HG02623 (cell line): ENCODE data around the gene SPEN.
"Not testable (repeated sequence)": the region's sequence is repeated elsewhere in the genome, so short reads cannot be mapped to it uniquely, and the experiment has no call there.

Source experiments
- ATAC-seq: cut with Tn5 transposase; IDR thresholded peaks from one replicate; pipeline ENCODE4 v1.9.1; 2021; ENCODE audit warnings: moderate library complexity; ENCODE audit not compliant: unreplicated experiment

The SPEN gene

GRCh38 chr1:15892857-15893599 lies 45.5 kb downstream of the SPEN start:
- not testable (repeated sequence) for ATAC-seq

GRCh38 chr1:15895233-15895632 lies 47.7 kb downstream of the SPEN start:
- no peak for ATAC-seq

GRCh38 chr1:15896841-15897610 lies 49.5 kb downstream of the SPEN start:
- not testable (repeated sequence) for ATAC-seq

- no peak for ATAC-seq
These were observed 51.8 kb downstream of the SPEN start for GRCh38 chr1:15899266-15899665.

GRCh38 chr1:15900662-15901279 lies 53.3 kb downstream of the SPEN start:
- ATAC-seq, result no peak

GRCh38 chr1:15902882-15903281 lies 55.4 kb downstream of the SPEN start:
- ATAC-seq, result no peak

GRCh38 chr1:15908597-15908996 lies 61.1 kb downstream of the SPEN start:
- no peak for ATAC-seq

- no peak for ATAC-seq
These were observed 63.6 kb downstream of the SPEN start for GRCh38 chr1:15911141-15911540.

GRCh38 chr1:15911927-15912326 lies 64.4 kb downstream of the SPEN start:
- ATAC-seq, result no peak

- ATAC-seq, result not testable (repeated sequence)
These were observed 66.1 kb downstream of the SPEN start for GRCh38 chr1:15913607-15914006.

- ATAC-seq, result no peak
These were observed 68.5 kb downstream of the SPEN start for GRCh38 chr1:15915991-15916390.

- no peak for ATAC-seq
These were observed 68.9 kb downstream of the SPEN start for GRCh38 chr1:15916417-15916816.

DNA sequence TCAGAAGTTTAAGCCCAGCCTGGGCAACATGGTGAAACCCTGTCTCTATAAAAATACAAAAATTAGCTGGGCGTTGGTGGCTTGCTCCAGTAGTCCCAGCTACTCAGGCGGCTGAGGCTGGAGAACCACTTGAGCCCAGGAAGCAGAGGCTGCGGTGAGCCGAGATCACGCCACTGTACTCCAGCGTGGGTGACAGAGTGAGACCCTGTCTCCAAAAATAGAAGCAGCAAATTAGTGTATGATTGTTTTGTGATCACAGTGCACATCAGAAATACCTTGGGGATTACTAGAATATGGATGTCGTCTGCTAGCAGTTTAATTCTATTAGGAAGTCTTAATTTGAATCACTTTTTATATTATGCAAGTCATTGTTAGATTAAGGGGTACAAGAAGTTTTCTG lies 69.4 kb downstream of the SPEN start:
- ATAC-seq, result no peak

DNA sequence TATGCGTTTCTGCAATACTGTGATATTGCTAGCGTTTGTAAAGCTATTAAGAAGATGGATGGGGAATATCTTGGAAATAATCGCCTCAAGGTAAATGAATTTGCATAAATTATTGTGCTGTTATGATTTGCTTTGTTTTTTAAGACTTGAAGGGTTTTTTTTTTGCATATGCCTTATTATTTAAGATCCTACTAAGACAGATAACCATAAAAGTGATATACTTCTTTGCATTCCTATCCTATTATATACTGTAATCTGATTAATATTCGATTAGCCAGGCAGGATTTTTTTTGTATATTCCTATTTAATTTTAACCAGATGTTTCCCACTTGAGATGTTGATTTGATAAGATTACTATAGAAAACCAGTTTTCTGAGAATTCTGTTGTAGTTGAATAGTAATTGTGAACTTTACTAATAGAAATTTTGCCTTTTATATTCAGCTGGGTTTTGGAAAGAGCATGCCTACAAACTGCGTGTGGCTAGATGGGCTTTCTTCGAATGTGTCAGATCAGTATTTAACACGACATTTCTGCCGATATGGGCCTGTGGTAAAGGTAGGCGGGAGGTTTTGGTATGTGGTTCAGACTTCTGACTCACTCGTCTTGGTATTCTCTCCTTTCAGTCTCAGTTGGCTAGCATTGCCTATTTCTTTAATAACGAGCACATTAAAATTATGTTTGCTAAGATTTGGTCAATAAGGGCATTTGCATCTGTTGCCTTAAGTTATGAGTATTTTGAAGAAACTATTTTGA lies 71.6 kb downstream of the SPEN start:
- no peak for ATAC-seq

DNA sequence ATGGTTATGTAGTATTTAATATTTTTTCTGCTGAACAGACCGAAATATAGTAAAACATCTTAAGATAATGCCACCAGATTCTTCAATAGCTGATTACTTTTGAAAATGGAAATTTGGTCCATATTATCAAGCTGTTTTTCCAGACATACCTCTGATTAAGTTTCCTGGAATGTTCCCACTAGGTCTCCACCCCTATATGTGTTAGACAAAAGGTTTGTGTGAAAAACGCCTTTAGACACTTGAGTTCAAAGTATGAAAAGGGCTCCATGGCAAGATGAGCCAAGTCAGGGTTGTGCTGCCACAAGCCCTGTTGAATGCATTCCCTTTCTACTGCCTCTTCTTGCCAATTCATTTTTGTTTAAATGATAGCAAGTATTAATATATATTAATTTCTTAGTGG lies 75.7 kb downstream of the SPEN start:
- no peak for ATAC-seq

GRCh38 chr1:15926448-15926847 lies 78.9 kb downstream of the SPEN start:
- ATAC-seq, result not testable (repeated sequence)

GRCh38 chr1:15928971-15929965 lies 81.8 kb downstream of the SPEN start:
- no peak for ATAC-seq

- ATAC-seq, result no peak
These were observed 83.9 kb downstream of the SPEN start for GRCh38 chr1:15931401-15931800.

GRCh38 chr1:15931884-15932283 lies 84.4 kb downstream of the SPEN start:
- no peak for ATAC-seq

DNA sequence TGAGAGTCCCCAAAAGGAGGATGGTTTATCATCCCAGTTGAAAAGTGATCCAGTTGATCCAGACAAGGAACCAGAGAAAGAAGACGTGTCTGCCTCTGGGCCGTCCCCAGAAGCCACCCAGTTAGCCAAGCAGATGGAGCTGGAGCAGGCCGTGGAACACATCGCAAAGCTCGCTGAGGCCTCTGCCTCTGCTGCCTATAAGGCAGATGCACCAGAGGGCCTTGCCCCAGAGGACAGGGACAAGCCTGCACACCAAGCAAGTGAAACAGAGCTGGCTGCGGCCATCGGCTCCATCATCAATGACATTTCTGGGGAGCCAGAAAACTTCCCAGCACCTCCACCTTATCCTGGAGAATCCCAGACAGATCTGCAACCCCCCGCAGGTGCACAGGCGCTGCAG lies 85.1 kb downstream of the SPEN start:
- ATAC-seq, result no peak
